Activated CD8-positive, alpha-beta T cell treated with anti-CD3 and anti-CD28 coated beads for 36 hours (primary cell): ENCODE measurements around the gene MCM10. TPM values are rescaled to one million over a fixed set of nuclear protein-coding genes. Genes with fewer than 3 reads are reported as not detected.

Experiments used
- ATAC-seq: fragments of 200-7000 bp; cut with Tn5 transposase; one replicate; pipeline ENCODE4 v1.10.0; 2021; ENCODE audit warnings: mild to moderate bottlenecking, moderate library complexity
- CTCF ChIA-PET: fragments of 350-600 bp; sonication (Branson Sonifier 250); formaldehyde crosslinking; loops from one replicate; lab custom pipeline; 2021; ENCODE audit warnings: antibody characterized with exemption; lab: Charles Lee
- POLR2A ChIA-PET: fragments of 350-600 bp; sonication (Branson Sonifier 250); formaldehyde crosslinking; loops from one replicate; lab custom pipeline; 2021; ENCODE audit warnings: antibody characterized with exemption; lab: Charles Lee
- DNase-seq: peaks from one replicate; pipeline ENCODE4 v3.0.0-alpha.2; 2020
- H3K27ac Mint-ChIP-seq: one replicate; pipeline ENCODE4 v1.8.0; 2021; ENCODE audit warnings: mild to moderate bottlenecking, mixed read lengths
- H3K27me3 Mint-ChIP-seq: one replicate; pipeline ENCODE4 v1.8.0; 2021; ENCODE audit warnings: mixed read lengths
- H3K36me3 Mint-ChIP-seq: one replicate; pipeline ENCODE4 v1.8.0; 2021; ENCODE audit warnings: low read depth, mixed read lengths
- H3K4me1 Mint-ChIP-seq: one replicate; pipeline ENCODE4 v1.8.0; 2021; ENCODE audit warnings: low read depth, mixed read lengths
- H3K4me3 Mint-ChIP-seq: one replicate; pipeline ENCODE4 v1.8.0; 2021; ENCODE audit warnings: mild to moderate bottlenecking, moderate library complexity, mixed read lengths
- H3K9me3 Mint-ChIP-seq: one replicate; pipeline ENCODE4 v1.8.0; 2021; ENCODE audit warnings: mixed read lengths
- CTCF ChIP-seq: fragments of 200-600 bp; IDR thresholded peaks from one replicate; pipeline ENCODE4 v1.8.0; 2022; ENCODE audit warnings: antibody characterized with exemption, mild to moderate bottlenecking
- intact Hi-C: fragments of 100-400 bp; cut with micrococcal nuclease; formaldehyde crosslinking; loops from one replicate; pipeline ENCODE4 v1.10.0; 2022
- total RNA-seq, 2 experiments: library from RNA; stranded (reverse); gene quantifications; one replicate each; pipeline ENCODE4 v1.2.3, GENCODE V29; 2021

The MCM10 gene
- 10 to 100 TPM; 65.4 to 69.0 TPM for total RNA-seq

- peaks cover 25% of the 10 kb centered on the region for H3K4me1 Mint-ChIP-seq
- H3K36me3 Mint-ChIP-seq, result peaks cover 34% of the 10 kb centered on the region
- ATAC-seq (peak; percentile 100), DNase-seq (peak; percentile 99)
- TF ChIP-seq CTCF, result peak; percentile 98
- H3K27ac Mint-ChIP-seq, result peak within 1 kb of the TSS; percentile 78
- CTCF ChIA-PET, result interaction anchor here (0.6 to 3.5 kb wide), 22 partner anchors 14 to 281 kb away, joined by 3 to 30 read pairs (median 4); partner anchors contain the start of gene OPTN
- H3K9me3 Mint-ChIP-seq, result no peaks in the 10 kb centered on the region
- POLR2A ChIA-PET, result interaction anchor here (1.0 to 2.9 kb wide), 7 partner anchors 23 to 189 kb away, joined by 3 to 16 read pairs (median 4); partner anchors contain the start of gene PHYH
- intact Hi-C loops, result loop anchor here (1.0 kb wide), 1 partner anchor 141 kb away; no protein-coding TSS in a partner anchor
- H3K27me3 Mint-ChIP-seq, result no peaks in the 10 kb centered on the region
- peak within 1 kb of the TSS; percentile 96 for H3K4me3 Mint-ChIP-seq
Measured at GRCh38 chr10:13160934-13161856, at the start of gene MCM10. Gene MCM10, plus strand, starts transcription at chr10:13161558. Its CDS starts 2,645 bp downstream, at chr10:13164203.

- no peak overlapping the region for H3K4me3 Mint-ChIP-seq
- ChIA-PET CTCF (interaction anchor here (1.4 kb wide), 1 partner anchor 14 kb away, joined by 6 read pairs; the partner anchor contains the start of gene OPTN), POLR2A (interaction anchor here (1.2 kb wide), 1 partner anchor 23 kb away, joined by 3 read pairs; no protein-coding TSS in a partner anchor)
- DNase-seq (no peak), ATAC-seq (no peak)
- H3K9me3 Mint-ChIP-seq, result no peaks in the 10 kb centered on the region
- peaks cover 33% of the 10 kb centered on the region for H3K36me3 Mint-ChIP-seq
- peaks cover 29% of the 10 kb centered on the region for H3K4me1 Mint-ChIP-seq
- no peak for TF ChIP-seq CTCF
- H3K27me3 Mint-ChIP-seq, result no peaks in the 10 kb centered on the region
- intact Hi-C loops, result no loop called here
- H3K27ac Mint-ChIP-seq, result no peak overlapping the region
Measured at GRCh38 chr10:13113544-13113943, 47.8 kb upstream of the MCM10 start.

DNA sequence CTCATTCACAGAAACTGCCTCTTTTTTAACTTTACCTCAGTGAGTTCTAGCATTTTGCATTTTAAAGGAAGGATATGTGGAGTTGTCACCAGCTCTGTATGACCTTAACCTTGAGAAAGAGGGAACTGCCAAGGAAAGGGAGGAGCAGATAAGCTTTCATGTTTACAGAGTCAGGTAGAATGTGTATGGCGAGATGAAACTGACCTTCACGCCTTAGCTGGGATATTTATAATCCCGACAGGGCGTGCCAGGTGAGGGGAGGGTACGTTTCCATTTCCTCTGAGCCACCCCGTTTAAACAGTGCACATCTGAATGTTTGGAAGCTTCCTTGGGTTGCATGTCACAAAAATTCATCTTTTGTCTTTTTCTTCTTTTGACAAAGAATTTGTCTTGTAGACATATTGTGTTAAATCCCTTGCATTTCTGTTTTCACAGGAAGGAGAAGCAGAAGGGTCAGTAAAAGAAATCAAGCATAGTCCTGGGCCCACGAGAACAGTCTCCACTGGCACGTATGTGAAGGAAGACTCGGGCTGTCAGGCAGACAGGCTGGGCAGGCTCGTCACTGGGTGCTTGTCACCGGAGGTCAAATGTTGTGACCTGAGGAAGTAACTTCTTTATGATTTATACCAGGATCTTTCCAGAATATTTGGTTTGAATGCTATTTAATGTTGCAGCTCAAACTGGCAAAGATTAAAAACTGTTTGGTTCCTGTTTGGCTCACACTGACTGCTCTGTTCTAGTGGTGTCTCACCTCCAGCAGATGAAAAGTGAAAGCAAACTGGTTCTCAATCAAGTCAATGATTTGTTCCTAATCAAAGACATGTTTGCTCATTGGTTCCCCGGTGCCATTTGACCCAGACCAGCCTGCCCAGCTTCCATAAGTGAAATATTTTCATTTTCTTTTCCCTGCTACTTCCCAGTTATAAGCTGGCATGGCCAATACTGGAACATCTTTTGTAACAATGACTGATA is 45.2 kb upstream of the MCM10 start:
- ChIA-PET CTCF (interaction anchor here (1.2 to 2.2 kb wide), 2 partner anchors 16 to 18 kb away, joined by 3 to 7 read pairs; partner anchors contain the start of gene OPTN), POLR2A (interaction anchor here (0.6 kb wide), 1 partner anchor 233 kb away, joined by 4 read pairs; no protein-coding TSS in a partner anchor)
- peaks cover 35% of the 10 kb centered on the region for H3K36me3 Mint-ChIP-seq
- ATAC-seq (peak; percentile 75), DNase-seq (no peak)
- intact Hi-C loops, result no loop called here
- no peaks in the 10 kb centered on the region for H3K27me3 Mint-ChIP-seq
- peak overlapping the region; percentile 35 for H3K4me3 Mint-ChIP-seq
- H3K4me1 Mint-ChIP-seq, result peaks cover 11% of the 10 kb centered on the region
- H3K9me3 Mint-ChIP-seq, result no peaks in the 10 kb centered on the region
- peak overlapping the region; percentile 64 for H3K27ac Mint-ChIP-seq
- no peak for TF ChIP-seq CTCF

- peak overlapping the region; percentile 13 for H3K27ac Mint-ChIP-seq
- no peak for TF ChIP-seq CTCF
- peaks cover 11% of the 10 kb centered on the region for H3K4me1 Mint-ChIP-seq
- H3K9me3 Mint-ChIP-seq, result no peaks in the 10 kb centered on the region
- ChIA-PET POLR2A (no interaction called here), CTCF (interaction anchor here (1.1 to 2.2 kb wide), 2 partner anchors 18 to 184 kb away, joined by 3 to 7 read pairs; partner anchors contain the start of gene OPTN)
- no peak for ATAC-seq
- H3K27me3 Mint-ChIP-seq, result no peaks in the 10 kb centered on the region
- H3K36me3 Mint-ChIP-seq, result peaks cover 36% of the 10 kb centered on the region
- DNase-seq, result no peak
- intact Hi-C loops, result no loop called here
- no peak overlapping the region for H3K4me3 Mint-ChIP-seq
Measured at GRCh38 chr10:13117841-13118783, 43.2 kb upstream of the MCM10 start.
